ENCODE data around the gene ZNF777. TPM values are rescaled to one million over a fixed set of nuclear protein-coding genes. Genes with fewer than 3 reads are reported as not detected.

The ZNF777 gene
- total RNA-seq, 4 donors from 2014 or later = 6.5 to 12.4 (median 9.9) TPM

DNA sequence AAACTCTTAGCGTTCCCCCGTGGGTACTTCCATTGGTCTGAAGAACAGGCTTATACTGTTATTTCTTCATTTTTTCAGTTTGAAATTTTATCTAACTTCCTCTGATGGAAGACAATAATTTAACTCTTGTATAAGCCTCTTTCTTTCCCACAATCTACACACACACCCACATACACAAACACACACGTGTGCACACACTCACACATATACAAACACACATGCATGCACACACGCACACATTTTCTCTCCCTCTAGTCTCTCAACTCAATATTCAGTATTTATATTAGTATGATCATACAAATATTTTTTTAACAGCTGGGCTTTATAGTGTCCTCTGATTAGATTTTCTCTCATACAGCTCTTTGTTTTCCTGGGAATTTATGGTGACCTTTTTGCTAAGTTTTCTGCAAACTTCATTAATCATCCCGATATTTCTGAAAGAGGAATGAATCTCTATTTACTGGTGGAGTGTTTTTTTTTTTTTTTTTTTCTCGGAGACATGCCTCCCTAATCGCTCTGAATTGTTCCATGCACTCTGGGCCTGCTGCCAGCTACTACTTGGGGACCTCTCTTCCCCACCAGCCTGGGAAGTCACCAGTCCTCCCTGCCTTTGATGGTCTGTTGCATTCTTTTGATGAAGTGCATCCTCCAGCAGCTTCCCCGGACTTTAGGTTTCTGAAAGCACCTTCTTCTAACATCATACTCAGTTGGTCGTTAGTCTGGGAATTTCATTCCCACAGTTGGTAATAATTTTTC is 75.5 kb downstream of the ZNF777 start:
- H3K4me1 ChIP-seq = no peaks in the 10 kb centered on the region
- H3K27ac ChIP-seq = no peak overlapping the region
- DNase-seq = no peak
- no peaks in the 10 kb centered on the region for H3K36me3 ChIP-seq
- H3K27me3 ChIP-seq = no peaks in the 10 kb centered on the region
- no peak overlapping the region for H3K4me3 ChIP-seq
- TF ChIP-seq POLR2A (IDR thresholded peaks at IDR 0.05) (no peak), CTCF (IDR thresholded peaks at IDR 0.05) (no peak)
- no peaks in the 10 kb centered on the region for H3K9me3 ChIP-seq

Other genes starting within 250 kb of the ZNF777 start
- gene ZNF212, start 221.4 kb downstream of the ZNF777 start, total RNA-seq = 10 to 100 TPM; 19.8 to 24.9 (median 23.2) TPM
- gene ZNF783, start 198.9 kb downstream of the ZNF777 start, total RNA-seq = 10 to 100 TPM; 10.7 to 86.6 (median 24.9) TPM
- 10 to 100 TPM; 17.3 to 28.1 (median 23.4) TPM for gene ZNF746, start 36.7 kb upstream of the ZNF777 start, total RNA-seq